Measurements from ENCODE around the gene MAGEA11. TPM values are rescaled to one million over a fixed set of nuclear protein-coding genes. Genes with fewer than 3 reads are reported as not detected.

The MAGEA11 gene
- not detected in 2 replicates for total RNA-seq

GRCh38 chrX:149711545-149712236 lies at the start of gene MAGEA11:
MAGEA11 (plus strand) TSS chrX:149712060; CDS start chrX:149713160, 1,100 bp downstream.

Other genes with a start within 250 kb of the MAGEA11 start
- 22.1 and 27.7 TPM in 2 replicates for gene IDS, start 206.8 kb upstream of the MAGEA11 start, total RNA-seq
- 6.2 and 11.9 TPM in 2 replicates for gene EOLA1, start 171.0 kb upstream of the MAGEA11 start, total RNA-seq
- not detected in 2 replicates for gene HSFX3, start 162.1 kb upstream of the MAGEA11 start, total RNA-seq
- not detected in 2 replicates for gene MAGEA9B, start 124.6 kb upstream of the MAGEA11 start, total RNA-seq
- 0.10 and 0.37 TPM in 2 replicates for gene HSFX2, start 116.7 kb upstream of the MAGEA11 start, total RNA-seq
- 10.1 and 17.2 TPM in 2 replicates for gene TMEM185A, start 80.3 kb upstream of the MAGEA11 start, total RNA-seq
- gene HSFX1, start 62.0 kb downstream of the MAGEA11 start, total RNA-seq, result 0.24 and 0.56 TPM in 2 replicates
- gene MAGEA9, start 69.9 kb downstream of the MAGEA11 start, total RNA-seq, result not detected in 2 replicates
- not detected in 2 replicates for gene MAGEA8, start 169.1 kb downstream of the MAGEA11 start, total RNA-seq
- gene HSFX4, start 217.5 kb downstream of the MAGEA11 start, total RNA-seq, result not detected in 2 replicates
- gene EOLA2, start 226.4 kb downstream of the MAGEA11 start, total RNA-seq, result 17.6 and 20.0 TPM in 2 replicates